Activated naive CD4-positive, alpha-beta T cell treated with anti-CD3 and anti-CD28 coated beads for 36 hours (primary cell): ENCODE data around the gene ZBTB22. TPM values are rescaled to one million over a fixed set of nuclear protein-coding genes. Genes with fewer than 3 reads are reported as not detected.

Experiments
- CTCF ChIA-PET: fragments of 350-600 bp; sonication (Branson Sonifier 250); formaldehyde crosslinking; loops from one replicate; lab custom pipeline; 2021; ENCODE audit warnings: antibody characterized with exemption; lab: Charles Lee
- DNase-seq: peaks from one replicate; pipeline ENCODE4 v3.0.0-alpha.2; 2020
- H3K27ac Mint-ChIP-seq: one replicate; pipeline ENCODE4 v1.8.0; 2021; ENCODE audit warnings: mild to moderate bottlenecking, mixed read lengths
- H3K27me3 Mint-ChIP-seq: one replicate; pipeline ENCODE4 v1.8.0; 2021; ENCODE audit warnings: low read depth, mixed read lengths
- H3K36me3 Mint-ChIP-seq: one replicate; pipeline ENCODE4 v1.8.0; 2021; ENCODE audit warnings: low read depth, mixed read lengths
- H3K4me1 Mint-ChIP-seq: one replicate; pipeline ENCODE4 v1.8.0; 2021; ENCODE audit warnings: low read depth, mixed read lengths
- H3K4me3 Mint-ChIP-seq: one replicate; pipeline ENCODE4 v1.8.0; 2021; ENCODE audit warnings: mild to moderate bottlenecking, moderate library complexity, mixed read lengths
- H3K9me3 Mint-ChIP-seq: one replicate; pipeline ENCODE4 v1.8.0; 2021; ENCODE audit warnings: mixed read lengths
- intact Hi-C: fragments of 100-400 bp; cut with micrococcal nuclease; formaldehyde crosslinking; loops from one replicate; pipeline ENCODE4 v1.15.1; 2023
- total RNA-seq, 2 experiments: library from RNA; stranded (reverse); gene quantifications; one replicate each; pipeline ENCODE4 v1.2.3, GENCODE V29; 2021

The ZBTB22 gene
- total RNA-seq, 2 experiments from 2014 or later: 8.8 to 9.0 TPM

DNA sequence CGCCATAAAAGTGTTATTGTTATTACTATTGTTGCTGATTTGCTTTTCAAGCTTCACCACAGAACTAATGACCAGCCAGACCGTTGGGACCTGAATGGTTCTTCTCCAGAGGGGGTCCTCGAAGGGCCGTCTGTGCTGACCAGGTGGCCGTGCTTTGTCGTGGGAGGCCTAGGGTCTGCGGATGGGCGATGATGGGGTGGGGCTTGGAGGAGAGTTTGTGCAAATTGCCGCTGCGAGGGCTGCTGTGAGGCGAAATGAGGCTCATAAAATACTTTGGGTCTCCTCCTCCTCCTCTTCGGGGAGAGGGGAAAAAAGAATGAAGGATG lies 6.0 kb upstream of the ZBTB22 start:
- peaks cover 43% of the 10 kb centered on the region for H3K4me1 Mint-ChIP-seq
- CTCF ChIA-PET: interaction anchor here (1.2 kb wide), 1 partner anchor 52 kb away, joined by 3 read pairs; the partner anchor contains the start of gene VPS52

DNA sequence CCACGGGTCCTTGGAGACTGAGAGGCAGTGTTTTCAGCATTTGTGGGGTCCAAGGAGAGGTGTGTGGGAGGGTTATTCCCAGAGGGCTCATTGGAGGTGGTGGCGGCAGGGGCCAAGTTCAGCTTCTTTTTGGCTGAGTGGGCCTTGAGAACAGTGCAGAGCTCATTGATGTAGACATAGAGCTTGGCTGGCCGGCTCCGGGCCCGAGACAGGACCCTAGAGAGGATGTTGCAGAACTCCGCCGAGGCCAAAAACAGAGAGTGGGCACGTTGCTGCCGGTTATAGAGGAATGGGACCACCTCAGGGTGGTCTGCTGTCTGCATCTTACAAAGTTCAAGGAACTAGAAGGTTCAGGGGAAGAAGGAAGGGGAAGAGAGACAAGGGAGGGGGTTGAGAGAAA lies 3.7 kb upstream of the ZBTB22 start:
- Mint-ChIP-seq H3K36me3 (peaks cover 27% of the 10 kb centered on the region), H3K27me3 (no peaks in the 10 kb centered on the region), H3K27ac (peak overlapping the region; percentile 98), H3K4me1 (peaks cover 63% of the 10 kb centered on the region), H3K4me3 (peak overlapping the region; percentile 70), H3K9me3 (no peaks in the 10 kb centered on the region)
- CTCF ChIA-PET: interaction anchor here (1.0 kb wide), 1 partner anchor 70 kb away, joined by 3 read pairs; no protein-coding TSS in a partner anchor
- DNase-seq: no peak
- intact Hi-C loops: no loop called here

More for the DNA sequence above, 6.0 kb upstream of the ZBTB22 start:
- intact Hi-C loops: loop anchor here (1.0 kb wide), 8 partner anchors 9 to 95 kb away; partner anchors contain the start of genes CUTA, KIFC1, RPS18 and TAPBP
- peaks cover 25% of the 10 kb centered on the region for H3K36me3 Mint-ChIP-seq
- peak overlapping the region; percentile 98 for H3K27ac Mint-ChIP-seq
- H3K4me3 Mint-ChIP-seq: peak overlapping the region; percentile 95
- no peak for DNase-seq
- H3K27me3 Mint-ChIP-seq: no peaks in the 10 kb centered on the region
- H3K9me3 Mint-ChIP-seq: no peaks in the 10 kb centered on the region

DNA sequence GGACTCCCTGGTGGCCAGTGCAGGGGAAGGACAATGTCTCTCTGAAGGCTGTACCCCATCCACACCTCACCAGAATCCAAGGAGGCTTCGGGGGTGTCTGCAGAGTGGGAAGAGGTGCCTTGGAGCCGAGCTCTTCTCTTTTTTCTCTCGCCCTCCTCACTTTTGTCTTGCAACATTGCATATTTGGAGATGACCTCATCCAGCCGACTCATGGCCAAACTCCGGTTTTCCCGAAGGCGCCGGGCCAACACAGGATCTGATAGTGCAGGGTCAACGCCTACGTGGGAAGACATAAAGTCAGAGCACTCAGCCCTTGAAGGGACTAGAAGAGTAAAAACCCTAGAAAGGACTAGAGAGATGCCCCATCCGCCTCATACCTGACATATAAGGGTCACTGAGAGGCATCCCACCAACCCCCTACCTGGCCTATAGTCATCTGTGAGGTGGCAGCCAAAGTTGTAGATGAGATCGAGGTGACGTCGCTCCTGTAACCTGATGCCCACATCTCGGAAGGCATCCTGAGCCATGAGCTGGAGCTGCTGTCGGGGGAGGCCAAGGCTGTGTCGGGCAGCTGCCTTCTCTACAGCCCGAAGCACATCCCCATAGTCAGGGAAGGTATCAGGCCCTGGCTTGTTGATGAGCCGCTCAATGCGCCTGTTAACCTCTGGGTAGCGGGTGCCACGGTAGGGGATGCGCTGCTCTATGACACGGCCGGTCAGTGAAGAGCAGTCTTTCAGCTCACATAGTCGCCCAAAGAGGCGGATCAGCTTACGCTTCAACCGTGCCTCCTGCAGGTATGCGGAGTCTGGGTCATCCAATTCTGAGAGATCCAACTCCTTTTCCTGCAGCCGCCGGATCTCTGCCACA lies 3.0 kb upstream of the ZBTB22 start:
- peaks cover 69% of the 10 kb centered on the region for H3K4me1 Mint-ChIP-seq
- CTCF ChIA-PET: interaction anchor here (1.0 kb wide), 3 partner anchors 37 to 350 kb away, joined by 3 read pairs; no protein-coding TSS in a partner anchor
- H3K36me3 Mint-ChIP-seq: peaks cover 28% of the 10 kb centered on the region
- H3K27ac Mint-ChIP-seq: peak overlapping the region; percentile 98
- H3K27me3 Mint-ChIP-seq: no peaks in the 10 kb centered on the region
- H3K9me3 Mint-ChIP-seq: no peaks in the 10 kb centered on the region
- H3K4me3 Mint-ChIP-seq: peak overlapping the region; percentile 70
- no peak for DNase-seq
- intact Hi-C loops: no loop called here

DNA sequence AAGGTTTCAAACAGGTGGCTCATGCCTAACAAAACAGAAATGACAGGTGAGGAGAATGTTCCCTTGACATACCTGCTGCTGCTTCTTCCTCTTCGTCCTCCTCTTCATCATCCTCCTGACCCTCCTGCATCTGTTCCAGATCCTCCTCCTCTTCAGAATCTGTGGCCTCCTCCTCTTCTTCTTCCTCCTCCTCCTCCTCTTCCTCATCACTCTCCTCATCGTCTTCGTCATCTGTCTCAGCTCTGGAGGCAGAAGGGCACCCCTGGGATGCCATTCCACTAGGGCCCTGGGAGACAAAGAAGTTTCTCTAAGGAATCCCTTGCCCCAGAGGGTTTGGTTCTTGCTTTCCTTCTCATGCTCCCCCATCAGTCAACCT lies 2.4 kb upstream of the ZBTB22 start:
- intact Hi-C loops: loop anchor here (10.0 kb wide), 1 partner anchor 475 kb away; the partner anchor contains the start of gene PSMB8
- Mint-ChIP-seq H3K27ac (peak overlapping the region; percentile 19), H3K9me3 (no peaks in the 10 kb centered on the region), H3K36me3 (peaks cover 29% of the 10 kb centered on the region), H3K4me1 (peaks cover 76% of the 10 kb centered on the region), H3K4me3 (no peak overlapping the region), H3K27me3 (no peaks in the 10 kb centered on the region)
- CTCF ChIA-PET: interaction anchor here (1.0 kb wide), 2 partner anchors 37 to 350 kb away, joined by 3 read pairs; no protein-coding TSS in a partner anchor
- no peak for DNase-seq

DNA sequence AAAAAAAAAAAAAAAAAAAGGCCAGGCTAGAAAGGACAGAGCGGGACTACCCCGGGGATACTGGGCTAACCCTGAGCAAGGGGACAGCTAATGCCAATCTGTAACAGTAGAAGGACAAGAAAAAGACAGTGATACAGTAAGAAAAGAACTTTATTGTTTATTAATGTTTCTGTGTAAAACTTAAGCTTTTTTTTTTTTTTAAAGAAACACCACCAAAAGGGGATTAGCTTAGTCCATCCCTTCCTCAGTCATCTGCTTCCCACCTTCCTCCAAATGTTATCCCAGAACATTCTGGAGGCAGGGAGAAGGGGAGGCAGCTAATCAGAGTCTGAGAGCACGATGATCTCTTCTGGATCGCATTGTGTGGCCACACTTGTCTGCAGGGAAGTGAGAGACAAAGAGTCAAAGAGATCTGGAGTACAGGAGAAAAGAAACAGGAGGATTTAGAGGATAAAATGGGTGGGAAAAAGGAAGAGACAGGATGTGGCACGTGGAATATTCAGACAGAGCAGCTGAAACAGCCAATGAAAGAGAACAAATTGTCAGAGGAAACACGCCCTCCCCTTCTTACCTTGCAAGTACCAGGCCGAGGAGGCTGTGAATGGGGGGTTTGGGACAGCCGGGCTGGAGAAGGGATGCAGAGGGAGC lies 1.0 kb upstream of the ZBTB22 start:
- H3K9me3 Mint-ChIP-seq: no peaks in the 10 kb centered on the region
- H3K36me3 Mint-ChIP-seq: peaks cover 32% of the 10 kb centered on the region
- CTCF ChIA-PET: interaction anchor here (0.6 to 2.3 kb wide), 9 partner anchors 17 to 289 kb away, joined by 3 to 16 read pairs (median 4); no protein-coding TSS in a partner anchor
- DNase-seq: no peak
- H3K27me3 Mint-ChIP-seq: no peaks in the 10 kb centered on the region
- peaks cover 72% of the 10 kb centered on the region for H3K4me1 Mint-ChIP-seq
- intact Hi-C loops: loop anchor here (10.0 kb wide), 1 partner anchor 474 kb away; the partner anchor contains the start of gene PSMB8
- H3K27ac Mint-ChIP-seq: peak overlapping the region; percentile 95
- peak overlapping the region; percentile 94 for H3K4me3 Mint-ChIP-seq

DNA sequence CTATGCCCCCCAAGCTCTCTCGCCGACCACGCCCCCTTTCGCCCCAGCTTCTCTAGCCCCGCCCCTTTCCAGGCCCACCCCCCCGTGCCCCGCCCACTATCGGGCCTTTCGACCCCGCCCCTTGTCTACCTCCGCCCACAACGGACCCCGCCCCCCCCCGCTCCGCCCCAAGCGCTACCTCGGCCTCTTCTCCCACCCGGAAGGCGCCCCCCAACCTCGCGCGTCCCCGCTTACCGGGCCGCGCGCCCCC lies 200 bp downstream of the ZBTB22 start:
- DNase-seq: no peak
- H3K4me3 Mint-ChIP-seq: peak overlapping the region; percentile 94
- H3K36me3 Mint-ChIP-seq: peaks cover 40% of the 10 kb centered on the region

DNA sequence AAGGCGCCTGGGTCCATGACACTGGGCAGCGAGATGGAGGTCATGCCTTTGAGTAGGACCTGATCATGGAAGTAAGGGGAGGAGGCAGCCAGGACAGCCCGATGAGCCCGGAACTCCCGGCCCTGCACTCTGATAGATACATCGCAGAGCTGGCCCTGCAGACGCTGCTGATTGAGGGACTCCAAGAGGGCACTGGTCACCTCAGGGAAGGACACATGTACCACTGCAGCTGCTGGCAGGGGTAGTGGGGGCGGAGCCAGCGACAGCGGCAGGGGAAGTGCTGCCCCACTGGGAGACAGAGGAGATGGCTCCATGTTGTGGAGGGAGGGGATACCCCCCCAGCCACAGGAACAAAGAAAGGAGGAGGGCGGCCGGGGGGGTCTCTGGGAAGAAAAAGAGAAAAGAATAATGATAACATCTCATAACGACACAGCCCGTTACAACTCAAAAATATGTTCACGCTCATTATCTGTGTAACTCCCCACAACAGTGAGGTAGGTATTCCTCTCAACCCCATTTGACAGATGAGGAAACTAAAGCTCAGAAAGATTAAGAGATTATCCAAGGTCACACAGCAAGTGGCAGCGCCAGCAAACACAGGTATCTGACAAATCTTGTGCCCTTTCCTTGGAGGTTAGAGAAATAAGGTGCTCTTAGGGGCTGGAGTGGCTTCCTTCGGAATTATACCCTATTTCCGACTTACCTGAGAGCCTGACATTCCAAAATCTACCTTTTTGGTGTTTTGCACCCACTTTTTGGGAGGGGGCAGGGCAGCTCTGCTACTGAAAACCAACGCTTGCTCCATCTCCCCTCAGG lies 733 bp downstream of the ZBTB22 start:
- Mint-ChIP-seq H3K4me1 (peaks cover 76% of the 10 kb centered on the region), H3K27me3 (no peaks in the 10 kb centered on the region), H3K4me3 (peak overlapping the region; percentile 94), H3K36me3 (peaks cover 42% of the 10 kb centered on the region), H3K9me3 (no peaks in the 10 kb centered on the region), H3K27ac (peak overlapping the region; percentile 68)
- no peak for DNase-seq
- CTCF ChIA-PET: interaction anchor here (0.6 to 2.3 kb wide), 3 partner anchors 28 to 112 kb away, joined by 3 to 16 read pairs (median 4); no protein-coding TSS in a partner anchor
- intact Hi-C loops: loop anchor here (1.0 to 10.0 kb wide), 2 partner anchors 74 to 472 kb away; partner anchors contain the start of genes KIFC1 and PSMB8

More for the DNA sequence above, 200 bp downstream of the ZBTB22 start:
- Mint-ChIP-seq H3K27ac (peak overlapping the region; percentile 68), H3K4me1 (peaks cover 75% of the 10 kb centered on the region), H3K27me3 (no peaks in the 10 kb centered on the region), H3K9me3 (no peaks in the 10 kb centered on the region)
- CTCF ChIA-PET: interaction anchor here (0.6 to 2.3 kb wide), 5 partner anchors 19 to 290 kb away, joined by 3 to 16 read pairs (median 4); no protein-coding TSS in a partner anchor
- intact Hi-C loops: loop anchor here (1.0 to 10.0 kb wide), 2 partner anchors 74 to 473 kb away; partner anchors contain the start of genes KIFC1 and PSMB8

DNA sequence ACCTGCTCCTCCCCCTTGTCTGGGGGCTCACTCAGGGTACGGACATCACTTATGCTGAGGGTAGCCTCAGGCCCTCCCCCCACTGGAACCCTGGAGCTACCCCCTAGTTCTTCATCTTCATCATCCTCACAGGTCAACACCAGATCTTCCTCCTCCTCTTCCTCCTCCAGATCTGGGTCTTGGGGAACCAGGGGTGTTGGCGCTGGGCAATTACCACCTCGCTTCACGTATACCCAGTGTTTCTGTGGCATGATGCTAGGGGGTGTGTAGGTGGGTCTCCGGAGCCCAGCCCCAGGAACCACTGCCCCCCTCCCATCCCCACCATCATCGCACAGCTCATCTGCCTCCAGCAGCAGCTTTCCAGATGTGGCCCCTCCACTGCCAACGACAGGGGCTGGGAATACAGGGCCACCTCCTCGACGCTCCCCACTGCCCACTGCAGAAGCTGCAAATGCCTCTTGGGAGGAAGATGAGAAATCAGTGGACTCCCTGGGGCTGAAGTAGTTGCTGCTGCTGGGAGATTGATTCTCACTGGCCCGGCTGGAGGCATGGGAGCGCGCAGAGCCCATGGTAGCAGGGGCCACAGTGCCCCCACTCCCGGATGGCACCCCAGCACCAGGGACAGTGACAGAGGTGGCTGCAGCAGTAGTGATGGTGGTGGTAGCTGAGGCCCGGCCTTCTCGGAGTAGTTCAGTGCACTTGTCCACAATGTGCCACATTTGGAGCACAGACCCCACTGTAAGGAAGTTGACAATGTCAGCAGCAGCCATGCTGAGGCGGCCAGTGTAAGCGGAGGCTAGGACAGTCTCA lies 1.5 kb downstream of the ZBTB22 start:
- no peak for DNase-seq
- Mint-ChIP-seq H3K4me1 (peaks cover 75% of the 10 kb centered on the region), H3K27ac (no peak overlapping the region), H3K36me3 (peaks cover 41% of the 10 kb centered on the region), H3K4me3 (peak overlapping the region; percentile 99), H3K9me3 (no peaks in the 10 kb centered on the region), H3K27me3 (no peaks in the 10 kb centered on the region)
- intact Hi-C loops: loop anchor here (2.0 to 10.0 kb wide), 2 partner anchors 67 to 471 kb away; partner anchors contain the start of gene PSMB8
- CTCF ChIA-PET: no interaction called here

DNA sequence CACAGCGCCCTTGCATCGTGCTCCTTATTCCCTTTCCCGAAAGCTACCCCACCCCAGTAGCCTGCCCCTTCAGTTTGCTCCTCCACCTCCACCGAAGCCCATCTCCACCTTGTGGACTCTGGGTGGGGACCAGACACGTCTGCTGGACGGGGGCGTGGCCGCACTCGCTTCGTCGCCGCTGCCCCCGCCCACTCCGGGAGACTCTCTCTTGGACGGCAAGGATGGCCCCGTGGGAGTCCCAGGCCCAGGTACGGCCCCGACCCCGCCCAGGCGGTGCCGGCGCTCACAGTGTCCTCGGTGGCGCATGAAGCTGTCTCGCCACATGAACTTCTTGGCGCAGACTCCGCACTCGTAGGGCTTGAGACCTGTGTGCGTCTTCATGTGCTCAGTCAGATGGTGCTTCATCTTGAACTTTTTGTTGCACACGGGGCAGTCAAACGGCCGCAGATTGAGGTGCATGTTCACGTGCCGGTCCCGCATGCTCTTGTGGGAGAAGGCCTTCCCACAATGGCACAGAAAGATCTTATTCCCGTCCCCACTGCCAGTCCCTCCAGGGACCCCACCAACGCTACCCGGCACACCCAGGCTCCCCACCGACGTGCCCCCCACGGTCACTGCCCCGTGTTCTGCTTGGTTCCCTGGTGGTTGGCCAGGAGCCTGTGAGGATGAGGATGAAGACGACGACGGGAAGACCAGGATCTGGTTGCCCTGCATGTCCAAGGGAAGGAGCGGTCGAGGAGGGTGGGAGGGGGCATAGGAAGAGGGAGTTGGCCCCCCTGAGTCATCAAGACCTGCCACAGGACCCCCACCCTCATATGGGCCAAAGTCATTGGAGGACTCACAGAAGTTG lies 2.4 kb downstream of the ZBTB22 start:
- no peak for DNase-seq
- CTCF ChIA-PET: no interaction called here
- H3K4me3 Mint-ChIP-seq: peak overlapping the region; percentile 99

DNA sequence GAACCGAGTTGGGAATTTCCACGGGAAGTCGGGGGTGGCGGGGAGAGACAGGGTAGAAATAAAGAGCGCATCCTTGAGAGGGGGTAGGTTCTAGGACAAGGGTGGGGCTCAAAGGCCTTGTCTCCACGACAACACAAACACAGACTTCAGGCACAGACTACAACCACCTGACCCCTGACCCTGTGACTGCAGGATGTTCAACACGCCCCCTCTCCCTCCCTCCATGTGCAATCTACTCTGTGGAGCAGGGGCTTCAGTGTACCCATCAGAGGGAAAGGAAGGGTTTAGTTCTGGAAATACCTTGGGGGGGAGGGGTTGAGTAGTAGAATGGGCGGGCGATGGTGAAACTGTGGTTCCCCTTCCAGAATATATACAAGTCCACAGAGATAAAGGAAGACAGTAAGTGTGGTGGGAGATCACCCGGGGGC lies 3.0 kb downstream of the ZBTB22 start:
- peaks cover 36% of the 10 kb centered on the region for H3K36me3 Mint-ChIP-seq
- peak; percentile 80 for DNase-seq
- CTCF ChIA-PET: no interaction called here
- peak overlapping the region; percentile 99 for H3K4me3 Mint-ChIP-seq
- H3K27ac Mint-ChIP-seq: peak overlapping the region; percentile 99
- H3K9me3 Mint-ChIP-seq: no peaks in the 10 kb centered on the region
- peaks cover 66% of the 10 kb centered on the region for H3K4me1 Mint-ChIP-seq
- intact Hi-C loops: loop anchor here (1.0 to 10.0 kb wide), 9 partner anchors 9 to 470 kb away; partner anchors contain the start of genes PSMB8 and VPS52
- H3K27me3 Mint-ChIP-seq: no peaks in the 10 kb centered on the region

More for the DNA sequence above, 2.4 kb downstream of the ZBTB22 start:
- Mint-ChIP-seq H3K36me3 (peaks cover 41% of the 10 kb centered on the region), H3K27me3 (no peaks in the 10 kb centered on the region), H3K27ac (peak overlapping the region; percentile 99), H3K9me3 (no peaks in the 10 kb centered on the region), H3K4me1 (peaks cover 69% of the 10 kb centered on the region)
- intact Hi-C loops: loop anchor here (1.0 to 10.0 kb wide), 9 partner anchors 8 to 470 kb away; partner anchors contain the start of genes PSMB8 and VPS52
